GM18907 (cell line): ENCODE results near the gene NPBWR2.
"Not testable (repeated sequence)": the region's sequence is repeated elsewhere in the genome, so short reads cannot be mapped to it uniquely, and the experiment has no call there.

ENCODE experiments used
- ATAC-seq: cut with Tn5 transposase; IDR thresholded peaks from one replicate; pipeline ENCODE4 v1.9.1; 2021; ENCODE audit warnings: mild to moderate bottlenecking, moderate library complexity; ENCODE audit not compliant: unreplicated experiment

The NPBWR2 gene

DNA sequence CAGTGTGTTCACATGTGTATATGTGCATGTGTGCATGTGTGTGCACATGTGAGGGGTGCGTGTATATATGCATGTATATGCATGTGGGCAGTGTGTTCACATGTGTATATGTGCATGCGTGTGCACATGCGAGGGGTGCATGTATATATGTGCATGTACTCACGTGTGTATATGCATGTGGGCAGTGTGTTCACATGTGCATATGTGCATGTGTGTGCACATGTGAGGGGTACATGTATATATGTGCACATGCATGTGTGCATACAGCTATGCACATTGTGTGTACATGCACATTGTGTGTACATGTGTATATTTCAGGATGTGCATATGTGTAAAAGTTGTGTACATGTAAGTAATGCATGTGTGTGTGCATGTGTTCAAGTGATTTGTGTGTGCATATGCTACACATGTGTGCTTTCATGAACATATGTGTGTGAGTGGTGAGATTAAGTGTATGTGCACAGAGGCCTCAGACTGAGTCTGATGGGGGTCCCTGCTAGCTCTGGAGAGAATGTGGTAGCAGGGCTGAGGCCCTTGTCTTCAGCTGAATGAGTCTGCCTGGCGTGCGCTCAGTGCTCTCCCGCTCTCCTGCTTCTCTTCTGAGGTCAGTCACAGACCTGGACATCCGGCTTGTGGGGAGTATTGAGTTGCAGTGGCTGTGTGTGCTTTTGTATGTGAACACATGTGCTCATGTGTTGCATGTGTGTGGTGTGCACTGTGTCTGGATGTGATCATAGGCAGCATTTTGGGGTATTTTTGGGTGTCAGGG is 37.0 kb upstream of the NPBWR2 start:
- no peak for ATAC-seq

DNA sequence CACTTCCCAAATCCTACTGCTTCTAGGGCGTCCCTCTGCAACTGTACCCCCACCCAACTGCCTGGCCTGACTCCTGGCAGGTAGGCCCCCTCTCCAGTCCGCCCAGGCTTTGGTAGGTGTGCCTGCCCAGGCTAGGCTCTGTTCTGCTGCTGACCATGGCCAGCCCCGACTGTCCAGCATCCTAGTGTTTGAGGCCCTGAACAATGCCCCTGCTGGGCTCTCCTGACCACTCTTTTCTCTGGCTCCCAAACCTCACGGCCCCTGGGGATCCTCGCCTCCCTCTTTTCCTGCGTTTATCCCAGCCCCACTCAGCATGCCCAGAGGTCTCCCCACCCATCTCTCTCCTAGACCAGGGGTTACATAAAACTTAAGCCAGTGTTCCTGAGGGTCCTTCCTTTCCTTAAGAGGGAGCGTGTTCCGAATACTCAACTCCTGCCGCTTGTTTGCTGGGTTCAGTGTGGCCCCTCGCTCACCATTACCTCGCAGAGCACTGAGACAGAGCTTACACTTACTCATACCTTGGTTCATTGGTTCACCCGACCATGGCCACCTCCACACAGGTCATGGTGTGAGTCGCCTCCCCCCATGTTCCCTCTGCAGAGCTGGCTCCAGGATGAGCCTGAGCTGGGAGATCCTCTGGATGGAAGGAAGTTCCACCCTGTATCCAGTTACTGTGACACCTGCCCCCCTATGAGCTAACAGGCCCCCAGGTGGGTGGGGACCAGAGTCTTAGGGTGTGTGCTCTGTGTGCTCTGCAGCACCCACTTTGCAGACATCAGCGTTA is 35.8 kb upstream of the NPBWR2 start:
- no peak for ATAC-seq

- no peak for ATAC-seq
These were observed 35.2 kb upstream of the NPBWR2 start for GRCh38 chr20:64142590-64142989.

DNA sequence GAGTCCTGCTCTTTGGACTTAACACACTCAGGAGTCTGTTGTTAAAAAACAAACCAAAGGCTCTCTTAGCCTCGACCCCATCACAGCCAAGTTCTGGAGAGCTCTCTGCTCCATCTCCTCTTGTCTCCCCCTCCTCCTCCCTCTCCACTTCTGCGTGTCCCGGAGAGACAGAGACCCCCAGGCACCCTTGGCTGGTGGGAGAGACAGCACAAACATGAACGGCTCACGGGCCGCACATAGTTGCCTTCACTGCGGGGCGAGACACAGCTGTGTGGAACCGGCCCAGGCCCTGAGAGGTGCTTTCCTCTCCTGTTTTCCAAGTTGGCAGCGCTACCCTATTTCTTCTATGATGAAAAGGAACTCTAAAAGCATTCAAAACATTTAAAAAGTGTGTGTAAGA is 33.6 kb upstream of the NPBWR2 start:
- ATAC-seq, result no peak

- no peak for ATAC-seq
These were observed 32.9 kb upstream of the NPBWR2 start for GRCh38 chr20:64140061-64140931.

DNA sequence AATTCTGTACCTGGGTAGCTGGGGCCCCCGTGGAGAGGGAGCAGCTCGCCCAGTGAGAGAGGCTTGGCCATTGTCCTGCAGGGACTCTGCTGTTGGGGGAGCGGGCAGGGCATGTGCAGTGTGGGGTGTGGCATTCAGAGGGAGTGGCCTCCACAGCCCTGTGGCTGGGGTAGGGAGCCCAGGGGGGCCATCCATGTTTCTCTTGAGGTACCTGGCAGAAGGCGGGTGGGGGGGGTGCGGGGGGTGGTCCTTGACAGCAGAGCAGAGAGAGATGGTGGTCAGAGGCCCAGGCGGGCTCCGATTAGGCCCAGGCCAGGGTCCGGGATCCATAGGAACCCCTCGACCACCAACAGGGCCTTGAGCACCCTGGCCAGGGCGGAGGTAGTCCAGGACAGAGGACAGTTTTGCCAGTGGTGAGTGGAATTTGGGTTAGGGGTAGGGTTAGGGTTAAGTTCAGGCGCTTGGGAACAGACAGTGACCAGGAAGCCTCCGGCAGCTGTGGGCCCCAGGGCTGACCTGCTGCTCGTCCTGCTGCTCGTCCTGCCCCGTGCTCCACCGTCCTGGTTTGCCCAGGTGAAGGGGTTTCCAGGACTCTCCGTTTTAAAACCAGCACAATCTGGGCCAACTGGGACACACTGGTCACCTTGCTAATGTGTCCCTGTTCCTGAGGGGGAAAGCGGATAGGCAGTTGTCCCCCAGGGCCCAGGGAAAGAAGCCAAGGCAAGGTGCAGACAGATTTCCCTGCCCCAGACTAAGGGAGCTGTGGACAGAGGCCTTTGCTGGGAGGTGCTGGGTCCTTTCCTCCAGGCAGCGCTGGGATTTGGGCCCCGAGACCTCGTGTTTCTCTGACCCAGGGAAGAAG is 32.1 kb upstream of the NPBWR2 start:
- ATAC-seq, result no peak

DNA sequence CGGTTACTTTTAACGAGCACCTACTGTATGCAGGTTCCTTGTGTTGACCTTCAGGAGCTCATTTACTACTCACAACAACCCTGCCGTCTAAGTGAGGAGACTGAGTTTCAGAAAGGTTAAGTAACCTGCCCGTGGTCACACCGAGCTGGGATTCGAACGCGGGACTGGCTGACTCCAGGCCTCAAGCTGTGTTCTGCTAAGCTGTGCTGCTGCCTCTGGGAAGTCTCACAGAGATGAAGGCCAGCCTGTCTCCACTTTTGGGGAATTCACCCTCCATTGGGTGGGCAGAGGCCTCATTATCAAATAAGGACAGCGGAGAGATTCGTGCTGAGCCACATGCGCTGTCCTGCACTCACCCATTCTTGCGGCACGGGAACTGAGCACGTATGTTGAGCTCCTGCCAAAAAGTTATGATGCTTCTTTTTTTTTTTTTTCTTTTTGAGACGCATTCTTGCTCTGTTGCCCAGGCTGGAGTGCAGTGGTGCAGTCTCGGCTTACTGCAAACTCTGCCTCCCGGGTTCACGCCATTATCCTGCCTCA is 31.0 kb upstream of the NPBWR2 start:
- no peak for ATAC-seq

DNA sequence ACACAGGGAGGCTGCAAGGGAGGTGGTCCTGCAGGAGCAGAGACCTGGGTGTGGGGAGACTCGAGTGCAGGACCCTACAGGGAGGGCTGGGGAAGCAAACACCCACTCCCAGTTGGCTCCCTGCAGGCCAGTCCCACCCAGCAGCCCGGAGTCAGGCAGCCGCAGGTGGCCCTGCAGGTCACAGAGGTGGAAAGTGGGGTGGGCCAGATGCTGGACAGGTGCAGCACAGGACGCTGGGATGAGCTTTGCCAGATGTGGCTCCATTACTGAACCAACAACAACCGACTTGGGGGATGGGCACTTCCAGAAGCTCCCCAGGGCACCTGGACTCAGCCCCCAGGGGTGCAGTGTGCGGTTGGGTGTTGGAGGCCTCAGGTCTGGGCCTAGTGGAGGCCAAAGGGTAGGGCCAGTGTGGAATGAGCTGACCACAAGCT is 30.2 kb upstream of the NPBWR2 start:
- ATAC-seq, result no peak

GRCh38 chr20:64136004-64136710 is 28.8 kb upstream of the NPBWR2 start:
- no peak for ATAC-seq

- not testable (repeated sequence) for ATAC-seq
These were observed 27.4 kb upstream of the NPBWR2 start for GRCh38 chr20:64134744-64135143.

GRCh38 chr20:64133951-64134407 is 26.6 kb upstream of the NPBWR2 start:
- no peak for ATAC-seq

DNA sequence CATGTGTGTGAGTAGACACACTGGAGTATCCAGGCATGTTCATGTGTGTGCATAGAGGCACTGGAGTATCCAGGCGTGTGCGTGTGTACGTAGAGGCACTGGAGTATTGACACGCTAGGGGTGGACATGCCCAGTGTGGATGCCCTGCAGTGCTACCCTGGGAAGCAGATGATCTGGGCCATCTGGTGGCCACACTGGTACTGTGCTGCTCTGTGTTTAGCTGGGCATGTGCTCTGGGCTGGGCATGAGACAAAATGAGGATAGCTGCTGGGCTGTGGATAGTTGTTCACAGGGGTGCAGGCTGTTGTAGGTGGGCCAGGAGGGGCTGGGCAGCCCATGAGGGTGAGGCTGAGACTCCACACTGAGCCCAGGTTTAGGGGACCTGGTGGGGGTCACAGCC is 24.0 kb upstream of the NPBWR2 start:
- no peak for ATAC-seq

GRCh38 chr20:64130876-64131275 is 23.5 kb upstream of the NPBWR2 start:
- no peak for ATAC-seq

DNA sequence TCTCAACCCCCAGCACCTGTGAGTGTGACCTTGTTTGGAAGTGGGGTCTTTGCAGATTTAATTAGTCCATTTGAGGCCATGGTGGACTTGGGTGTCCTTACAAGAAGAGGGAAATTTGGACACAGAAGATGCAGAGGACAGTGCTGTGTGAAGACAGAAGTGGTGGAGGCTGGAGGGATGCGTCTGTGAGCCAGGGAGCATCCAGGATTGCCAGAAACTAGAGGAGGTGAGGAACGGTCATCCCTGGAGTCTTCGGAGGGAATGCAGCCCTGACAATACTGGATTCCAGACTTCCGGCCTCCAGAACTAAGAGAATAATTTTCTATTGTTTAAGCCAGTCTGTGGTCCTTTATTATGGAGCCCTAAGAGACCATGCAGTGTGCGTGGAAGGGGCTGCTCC is 22.9 kb upstream of the NPBWR2 start:
- ATAC-seq, result no peak

DNA sequence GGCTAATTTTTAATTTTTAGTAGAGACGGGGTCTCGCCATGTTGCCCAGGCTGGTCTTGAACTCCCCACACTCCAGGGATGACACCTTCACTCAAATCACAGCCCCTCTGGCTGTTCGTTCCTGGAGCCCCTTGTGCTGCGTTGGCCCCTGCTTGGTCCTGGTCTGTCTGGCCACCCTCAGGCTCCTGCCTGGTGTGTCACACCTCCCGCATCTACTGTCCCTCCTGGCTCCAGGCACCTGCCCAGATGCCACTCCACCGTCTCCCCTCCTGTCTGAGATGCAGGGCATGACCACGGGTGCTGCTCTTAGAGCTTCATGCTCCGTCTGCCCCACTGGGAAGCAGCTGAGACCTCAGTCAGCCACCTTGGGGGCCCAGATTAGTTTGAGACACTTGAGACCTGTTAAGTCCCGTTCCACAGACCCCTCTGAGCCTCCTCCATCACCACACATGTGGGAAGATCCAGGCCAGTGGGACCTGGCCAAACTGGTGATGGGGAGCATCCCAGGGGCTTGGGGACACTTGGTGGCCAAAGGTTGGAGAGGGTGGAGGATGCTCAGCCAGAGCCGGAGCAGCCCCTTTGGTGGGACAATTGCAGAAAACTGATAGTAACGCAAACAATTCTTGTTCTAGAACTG is 21.9 kb upstream of the NPBWR2 start:
- ATAC-seq, result no peak

DNA sequence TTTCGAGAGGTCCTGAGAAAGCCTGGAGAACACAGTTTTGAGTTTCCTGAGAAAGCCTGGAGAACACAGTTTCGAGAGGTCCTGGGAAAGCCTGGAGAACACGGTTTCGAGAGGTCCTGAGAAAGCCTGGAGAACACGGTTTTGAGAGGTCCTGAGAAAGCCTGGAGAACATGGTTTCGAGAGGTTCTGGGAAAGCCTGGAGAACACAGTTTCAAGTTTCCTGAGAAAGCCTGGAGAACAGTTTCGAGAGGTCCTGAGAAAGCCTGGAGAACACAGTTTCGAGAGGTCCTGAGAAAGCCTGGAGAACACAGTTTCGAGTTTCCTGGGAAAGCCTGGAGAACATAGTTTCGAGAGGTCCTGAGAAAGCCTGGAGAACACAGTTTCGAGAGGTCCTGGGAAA is 16.2 kb upstream of the NPBWR2 start:
- ATAC-seq, result not testable (repeated sequence)

GRCh38 chr20:64122927-64123326 is 15.6 kb upstream of the NPBWR2 start:
- not testable (repeated sequence) for ATAC-seq

DNA sequence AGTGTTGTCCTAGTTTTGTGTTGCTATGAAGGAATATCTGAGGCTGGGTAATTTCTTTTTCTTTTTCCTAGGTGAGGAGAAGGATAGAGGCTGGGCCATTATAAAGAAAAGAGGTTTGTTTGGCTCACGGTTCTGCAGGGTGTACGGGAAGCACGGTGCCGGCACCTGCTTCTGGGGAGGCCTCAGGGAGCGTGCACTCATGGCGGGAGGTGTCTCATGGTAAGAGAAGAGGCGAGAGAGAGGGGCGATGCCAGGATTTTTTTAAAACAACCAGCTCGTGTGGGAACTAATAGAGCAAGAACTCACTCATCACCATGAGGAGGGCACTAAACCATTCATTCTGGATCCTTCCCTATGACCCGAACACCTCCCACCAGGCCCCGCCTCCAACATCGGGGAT is 14.2 kb upstream of the NPBWR2 start:
- no peak for ATAC-seq
